GM21381 (cell line): Measurements from ENCODE around the gene RNF114.
A peak's percentile ranks its signal among the peaks of the same experiment; 100 is the strongest.

Experiments
- ATAC-seq: cut with Tn5 transposase; IDR thresholded peaks from one replicate; pipeline ENCODE4 v1.9.1; 2021; ENCODE audit warnings: mild to moderate bottlenecking, moderate library complexity; ENCODE audit not compliant: unreplicated experiment

Gene RNF114

DNA sequence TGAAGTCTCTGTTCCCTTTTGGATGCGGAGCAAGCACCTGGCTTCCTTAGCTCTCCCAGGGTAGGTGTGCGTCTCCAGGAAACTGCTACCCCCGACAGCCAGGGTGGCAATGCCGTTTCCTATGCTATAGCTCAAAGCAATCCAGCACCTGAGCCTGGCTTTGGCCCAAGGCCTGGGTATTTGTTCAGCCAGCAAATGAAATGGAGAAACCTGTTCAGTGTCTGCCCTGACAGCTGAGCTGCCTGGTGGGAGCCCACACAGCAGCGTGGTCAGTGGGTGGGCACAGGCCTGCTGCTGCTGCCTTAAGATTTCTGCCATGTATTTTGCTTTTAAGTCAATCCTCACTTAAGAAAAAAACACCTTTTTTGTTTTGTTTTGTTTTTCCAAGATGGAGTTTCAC is 34.6 kb upstream of the RNF114 start:
- ATAC-seq, result no peak

DNA sequence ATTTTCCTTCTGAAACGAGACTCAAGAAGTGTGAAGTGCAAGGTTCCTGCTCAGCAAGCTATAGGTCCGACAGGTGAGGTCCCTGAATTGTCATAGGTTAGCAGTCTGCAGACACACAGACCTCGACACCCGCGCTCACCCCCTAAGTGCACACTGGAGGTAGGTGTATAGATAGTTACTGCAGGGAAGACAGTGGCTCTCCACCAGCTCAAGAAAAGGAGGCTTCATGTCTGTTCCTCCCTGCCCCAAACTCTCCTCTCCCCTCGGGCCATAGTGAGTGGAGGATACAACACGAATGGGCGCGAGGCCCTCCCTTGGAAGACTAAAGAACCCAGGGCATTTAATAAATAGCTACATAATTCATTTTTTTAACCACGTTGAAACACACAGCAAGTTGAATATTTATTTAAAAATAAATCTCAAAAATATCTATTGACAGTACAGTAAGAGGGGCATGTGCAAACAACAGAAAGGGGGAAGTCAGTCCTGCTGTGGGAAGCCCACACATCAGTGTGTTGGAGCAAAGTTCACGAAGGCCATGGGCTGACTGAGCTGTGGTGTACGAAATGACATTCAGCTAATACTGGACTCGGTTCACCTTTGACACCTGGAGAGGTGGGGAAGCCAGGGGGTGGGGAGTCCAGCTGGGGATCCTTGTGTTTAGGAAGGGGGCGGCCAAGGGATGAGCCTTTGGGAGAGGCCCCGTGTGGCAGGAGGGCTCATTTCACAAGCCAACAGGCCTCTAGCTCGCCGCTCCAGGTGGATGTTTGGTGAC is 31.6 kb upstream of the RNF114 start:
- no peak for ATAC-seq

DNA sequence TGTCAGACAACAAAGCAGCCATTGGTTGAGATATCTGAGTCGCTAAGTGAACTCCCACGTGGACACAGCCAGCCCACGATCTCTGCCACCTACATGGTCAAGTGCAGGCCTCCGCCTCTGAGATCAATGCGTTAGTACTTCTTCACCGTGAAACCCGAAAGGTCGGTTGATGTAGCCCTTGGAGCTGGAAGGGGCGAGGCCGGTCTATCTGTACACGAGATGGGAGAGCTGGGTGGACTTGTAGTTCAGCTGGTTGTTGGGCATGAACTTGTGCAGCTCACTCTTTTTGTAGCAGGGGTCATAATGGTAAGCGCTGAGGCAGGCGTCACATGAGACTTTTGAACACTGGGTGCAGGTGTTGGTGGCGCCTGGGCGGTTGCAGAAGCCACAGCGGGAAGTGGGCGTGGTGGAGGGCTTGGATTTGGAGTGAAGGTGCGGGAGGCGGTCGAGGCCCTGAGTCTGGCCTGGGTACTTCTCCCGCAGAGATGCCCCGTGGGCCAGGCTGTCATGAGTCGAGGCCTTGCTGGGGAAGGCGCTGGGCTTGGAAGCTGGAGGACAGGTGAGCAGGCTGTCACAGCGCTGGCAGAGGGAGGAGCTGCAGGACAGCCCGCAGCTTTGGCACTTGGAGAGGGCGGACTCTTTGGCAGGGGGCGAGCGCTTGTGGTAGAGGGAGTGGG is 30.6 kb upstream of the RNF114 start:
- ATAC-seq, result no peak

DNA sequence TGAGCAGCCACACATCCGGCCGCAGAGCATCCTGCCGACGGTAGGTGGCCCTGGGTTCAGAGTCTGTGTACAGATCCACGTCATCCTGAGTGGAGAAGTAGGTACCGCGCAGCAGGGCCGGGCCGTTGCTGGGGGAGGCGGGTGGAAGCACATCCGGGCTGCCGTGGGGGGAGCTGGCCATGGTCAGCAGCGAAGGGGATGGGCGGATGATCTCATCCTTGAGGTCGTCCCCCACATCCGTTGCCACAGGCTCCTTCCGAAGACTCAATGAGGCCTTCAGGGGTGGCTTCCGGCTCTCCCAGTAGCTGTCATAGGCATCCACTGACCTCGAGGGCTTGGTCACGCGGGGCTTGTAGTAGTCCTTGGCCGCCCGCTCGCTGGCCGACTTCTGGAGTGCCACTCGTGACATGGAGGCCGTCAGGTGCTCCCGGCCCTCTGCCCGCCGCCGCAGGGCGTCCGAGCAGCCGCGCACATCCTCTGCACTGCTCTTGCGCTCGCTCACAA is 30.0 kb upstream of the RNF114 start:
- no peak for ATAC-seq

DNA sequence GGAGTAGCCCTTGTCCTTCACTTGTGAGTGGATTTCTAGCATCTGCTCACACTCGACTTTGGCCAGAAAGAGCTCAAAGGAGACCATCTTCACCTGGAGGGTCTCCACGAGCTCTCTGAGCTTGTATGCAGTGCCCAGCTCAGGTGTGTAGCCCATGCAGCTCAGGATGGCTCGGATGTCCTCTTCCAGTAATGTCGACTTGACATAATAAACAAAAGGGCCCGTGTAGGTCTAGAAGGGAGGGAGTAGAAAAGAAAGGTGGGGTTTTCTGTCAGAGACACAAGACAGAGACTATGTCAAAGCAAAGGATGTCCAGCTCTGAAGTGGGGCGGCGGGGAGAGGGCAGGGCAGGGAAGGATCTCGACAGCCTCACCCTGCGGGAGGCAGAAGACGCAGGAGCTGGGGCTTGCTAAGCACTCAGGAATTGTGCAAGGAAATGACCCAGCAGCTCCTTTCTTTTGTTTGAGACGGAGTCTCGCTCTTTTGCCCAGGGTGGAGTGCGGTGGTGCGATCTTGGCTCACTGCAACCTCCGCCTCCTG is 29.5 kb upstream of the RNF114 start:
- ATAC-seq, result no peak

DNA sequence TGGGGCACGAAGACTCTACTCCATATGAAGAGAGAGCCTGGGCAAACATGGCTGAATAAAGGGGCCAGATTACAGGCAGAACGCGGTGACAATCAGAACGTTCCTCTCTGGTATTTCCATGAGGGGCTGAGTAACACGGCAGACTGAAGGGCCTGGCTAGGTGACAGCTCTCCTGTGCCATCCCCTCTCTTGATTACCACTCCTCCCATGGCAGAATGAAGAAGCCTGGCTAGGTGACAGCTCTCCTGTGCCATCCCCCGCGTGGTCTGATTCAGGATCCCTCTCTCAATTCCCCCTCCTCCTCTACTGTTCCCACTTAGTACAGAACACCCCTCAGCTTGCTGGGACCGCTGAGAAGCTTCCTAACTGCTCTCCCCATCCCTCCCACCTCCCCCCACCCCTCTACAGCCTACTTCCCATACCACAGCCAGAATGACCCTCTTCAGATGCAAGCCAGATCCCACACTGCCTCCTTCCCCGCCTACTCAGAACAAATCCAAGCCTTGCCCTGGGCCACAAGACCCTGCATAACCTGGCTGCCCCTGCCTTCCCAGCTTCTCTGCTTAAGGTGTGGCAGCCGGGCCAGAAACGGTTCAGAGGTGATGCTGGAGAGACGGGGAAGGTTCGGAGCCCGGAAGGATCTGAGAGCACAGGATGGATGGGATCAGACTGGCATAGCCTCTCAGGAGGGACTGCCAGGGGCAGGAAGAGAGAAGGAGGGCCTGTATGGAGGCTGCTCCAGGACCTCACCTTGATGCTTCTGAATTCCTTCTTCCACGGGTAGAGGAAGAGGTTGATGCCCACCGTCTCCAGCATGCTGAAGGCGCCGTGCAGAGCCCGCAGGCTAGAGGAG is 28.6 kb upstream of the RNF114 start:
- no peak for ATAC-seq

DNA sequence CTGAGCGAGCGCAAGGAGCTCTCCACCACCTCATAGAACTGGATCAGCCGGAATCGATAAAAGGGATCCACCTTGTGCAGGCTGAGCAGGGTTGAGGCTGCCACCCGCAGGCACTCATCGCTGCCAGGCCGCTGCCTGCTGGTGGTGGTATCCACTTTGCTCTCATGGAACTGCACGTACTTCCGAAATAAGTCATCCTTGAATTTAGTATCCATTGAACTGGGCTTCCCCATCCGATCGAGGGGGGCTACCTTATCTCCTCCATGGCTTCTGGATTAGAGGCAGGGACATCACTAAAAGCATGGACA is 28.0 kb upstream of the RNF114 start:
- no peak for ATAC-seq

DNA sequence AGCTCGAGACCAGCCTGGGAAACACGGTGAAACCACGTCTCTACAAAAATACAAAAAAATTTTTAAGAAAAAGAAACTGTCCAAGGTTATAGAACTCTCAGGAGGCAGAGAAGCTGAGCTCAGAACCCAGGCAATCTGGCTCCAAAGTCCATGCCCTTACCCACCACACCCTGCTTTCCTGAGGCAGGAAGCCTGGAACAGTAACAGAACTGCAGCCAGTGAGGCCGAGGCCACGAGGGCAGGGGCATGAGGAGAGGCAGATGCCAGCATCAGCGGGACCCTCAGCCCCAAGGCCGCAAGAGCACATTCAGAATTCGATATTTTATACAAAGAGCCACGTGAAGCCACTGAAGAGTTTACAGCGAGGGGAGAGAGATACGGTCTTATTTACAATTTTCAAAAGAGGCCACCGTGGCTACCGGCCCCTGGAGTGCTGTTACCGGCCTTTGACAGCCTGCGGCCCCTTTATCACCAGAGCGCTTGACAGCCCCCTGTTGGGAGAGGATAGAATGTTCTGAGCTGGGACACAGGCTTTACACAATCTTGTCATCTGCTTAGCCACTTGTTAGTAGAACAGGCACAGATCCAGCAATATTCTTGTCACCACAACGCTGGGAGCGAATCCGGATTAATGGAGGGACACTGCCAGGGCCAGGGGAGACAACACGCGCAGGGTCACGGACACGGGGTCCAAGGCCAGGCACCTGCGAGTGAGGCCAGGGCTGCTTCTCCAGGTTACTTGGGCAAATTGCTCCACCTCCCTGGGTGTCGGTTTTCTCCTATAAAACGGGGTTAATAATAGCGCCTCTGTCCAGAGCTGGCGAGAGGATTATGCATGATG is 26.5 kb upstream of the RNF114 start:
- ATAC-seq, result no peak

DNA sequence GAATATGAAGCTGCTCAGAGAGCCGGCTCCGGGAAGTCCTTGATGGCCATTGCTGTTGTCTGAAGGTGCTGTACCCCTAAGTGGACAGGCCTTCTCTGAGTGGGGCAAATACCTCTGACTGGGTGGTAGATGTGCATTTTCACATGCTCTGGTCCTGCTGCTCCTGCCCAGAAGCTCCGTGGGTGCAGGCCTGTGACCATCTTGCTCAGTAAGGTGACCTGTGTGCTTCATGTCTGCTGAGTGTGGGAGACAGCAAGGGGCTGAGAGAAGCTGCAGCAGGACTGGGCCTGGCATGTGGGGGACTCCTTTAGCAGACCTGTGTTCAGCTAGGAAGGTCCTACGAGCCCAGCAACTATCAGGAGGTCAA is 25.9 kb upstream of the RNF114 start:
- ATAC-seq, result no peak

DNA sequence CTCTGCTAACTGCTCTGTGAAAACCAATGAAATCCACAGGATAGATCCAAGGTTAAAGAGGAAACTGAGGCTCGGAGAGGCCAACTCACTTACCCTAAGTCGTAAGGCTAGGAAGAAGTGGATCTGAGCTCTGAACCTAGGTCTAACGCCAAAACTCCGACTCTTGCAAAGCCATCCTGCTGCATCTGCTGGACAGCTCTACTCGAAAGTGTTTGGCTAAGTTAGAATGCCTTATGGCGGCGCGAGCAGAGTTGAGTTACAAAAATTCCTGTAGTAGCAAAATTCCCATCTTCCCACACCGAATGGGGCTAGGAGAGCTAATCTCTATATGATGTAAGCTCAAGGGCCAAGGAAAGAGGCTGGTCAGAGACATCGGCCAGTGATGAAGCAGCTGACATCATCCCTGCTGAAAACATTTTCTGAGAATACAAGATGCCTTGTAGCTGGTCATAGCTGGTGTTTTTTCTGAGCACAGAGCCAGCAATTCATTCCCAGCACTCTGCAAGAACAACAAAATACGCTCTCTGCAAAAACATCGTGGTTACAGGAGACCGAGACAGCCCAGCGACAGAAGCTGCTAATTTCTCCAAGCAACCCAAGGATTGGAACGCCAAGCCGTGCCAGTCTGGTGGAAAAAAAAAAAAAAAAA is 22.7 kb upstream of the RNF114 start:
- ATAC-seq, result no peak

DNA sequence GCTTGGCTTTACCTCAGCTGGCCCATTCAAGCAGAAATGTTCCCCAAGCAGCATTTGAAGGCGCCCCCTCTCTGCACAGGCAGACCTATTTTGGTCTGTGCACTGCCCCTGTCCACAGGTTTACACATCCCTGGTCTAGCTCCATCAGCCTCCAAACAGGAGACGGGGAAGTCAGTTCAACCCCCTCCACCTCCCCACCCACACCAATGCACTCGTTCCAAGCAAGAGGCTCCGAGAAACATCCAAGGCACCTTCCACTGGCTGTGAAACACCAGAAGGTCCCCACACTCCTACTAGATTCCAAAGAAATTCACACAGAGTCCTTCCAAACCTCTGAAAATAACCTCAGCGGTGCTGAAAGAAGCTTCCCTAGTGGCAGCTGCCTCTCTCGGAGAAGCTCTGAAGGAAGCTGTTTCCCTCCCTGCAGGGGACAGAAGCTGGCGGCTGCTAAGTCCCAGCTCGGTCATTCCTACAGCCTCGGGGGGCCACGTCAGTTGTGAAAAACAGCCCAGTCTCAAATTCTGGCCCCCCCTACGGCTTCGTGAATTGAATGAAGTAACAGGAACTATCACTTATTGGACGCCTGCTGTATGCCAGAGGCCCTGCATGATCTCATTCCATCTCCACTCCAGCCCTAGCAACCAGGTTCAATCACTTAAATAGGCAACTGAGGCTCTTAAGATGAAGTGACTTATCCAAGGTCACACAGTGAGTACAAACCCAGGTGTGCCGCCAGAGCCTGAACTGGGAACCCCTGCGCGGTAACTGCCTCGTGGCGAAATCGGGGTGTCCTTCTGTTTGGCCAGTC is 21.7 kb upstream of the RNF114 start:
- ATAC-seq, result no peak

DNA sequence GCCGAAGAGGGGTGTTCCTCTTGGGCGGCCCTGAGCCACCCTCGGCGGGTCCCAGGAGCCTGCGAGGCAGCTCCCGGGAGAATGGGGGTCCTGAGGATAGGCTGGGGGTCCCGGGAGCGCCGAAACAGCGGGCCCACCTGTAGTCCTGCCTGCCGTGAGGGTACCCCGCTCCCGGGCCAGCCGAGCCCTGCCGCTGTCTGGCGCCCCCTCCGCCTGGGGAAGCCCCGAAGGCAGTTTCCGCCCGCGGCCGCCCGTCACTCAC is 21.1 kb upstream of the RNF114 start:
- peak; percentile 38 for ATAC-seq

DNA sequence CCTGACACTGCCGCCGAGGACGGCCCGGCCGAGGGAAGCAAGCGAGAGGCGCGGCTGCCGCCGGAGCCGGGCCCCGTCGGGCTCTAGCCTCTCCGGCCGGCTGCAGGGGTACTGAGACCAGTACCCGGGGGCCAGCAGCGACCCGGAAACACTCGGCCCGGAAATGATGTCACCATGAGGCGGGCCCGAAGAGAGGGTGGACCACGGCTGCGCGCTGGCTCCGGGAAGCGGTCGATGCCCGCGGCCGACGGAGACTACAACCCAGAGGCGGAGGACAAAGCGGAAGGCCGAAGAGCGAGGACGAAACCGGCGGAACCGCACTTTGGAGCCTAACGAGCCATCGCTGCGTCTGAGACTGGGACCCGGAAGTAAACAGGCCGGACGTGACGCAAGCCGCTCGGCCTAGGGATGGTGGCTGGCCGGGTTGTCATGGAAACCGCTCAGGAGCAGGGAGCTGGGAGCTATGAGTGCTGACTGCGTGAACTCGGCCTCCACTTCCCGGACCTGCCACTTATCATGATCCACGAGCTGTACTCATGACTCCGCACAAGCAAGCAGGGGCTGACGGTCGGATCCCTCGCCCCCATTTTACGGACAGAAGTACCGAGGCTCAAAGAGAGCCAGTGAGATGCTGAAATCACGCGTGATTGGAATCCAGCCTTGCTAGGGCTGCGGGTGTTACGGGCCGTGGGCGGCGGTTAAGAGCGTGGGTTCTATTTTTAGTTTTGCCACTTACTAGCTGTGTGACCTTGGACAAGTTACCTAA is 20.6 kb upstream of the RNF114 start, which contains the start of gene SPATA2:
Gene SPATA2, minus strand, starts transcription at position 150 of the 766 bp plus-strand sequence. CDS start 7,039 bp downstream, outside the sequence.
- peak; percentile 86 for ATAC-seq

DNA sequence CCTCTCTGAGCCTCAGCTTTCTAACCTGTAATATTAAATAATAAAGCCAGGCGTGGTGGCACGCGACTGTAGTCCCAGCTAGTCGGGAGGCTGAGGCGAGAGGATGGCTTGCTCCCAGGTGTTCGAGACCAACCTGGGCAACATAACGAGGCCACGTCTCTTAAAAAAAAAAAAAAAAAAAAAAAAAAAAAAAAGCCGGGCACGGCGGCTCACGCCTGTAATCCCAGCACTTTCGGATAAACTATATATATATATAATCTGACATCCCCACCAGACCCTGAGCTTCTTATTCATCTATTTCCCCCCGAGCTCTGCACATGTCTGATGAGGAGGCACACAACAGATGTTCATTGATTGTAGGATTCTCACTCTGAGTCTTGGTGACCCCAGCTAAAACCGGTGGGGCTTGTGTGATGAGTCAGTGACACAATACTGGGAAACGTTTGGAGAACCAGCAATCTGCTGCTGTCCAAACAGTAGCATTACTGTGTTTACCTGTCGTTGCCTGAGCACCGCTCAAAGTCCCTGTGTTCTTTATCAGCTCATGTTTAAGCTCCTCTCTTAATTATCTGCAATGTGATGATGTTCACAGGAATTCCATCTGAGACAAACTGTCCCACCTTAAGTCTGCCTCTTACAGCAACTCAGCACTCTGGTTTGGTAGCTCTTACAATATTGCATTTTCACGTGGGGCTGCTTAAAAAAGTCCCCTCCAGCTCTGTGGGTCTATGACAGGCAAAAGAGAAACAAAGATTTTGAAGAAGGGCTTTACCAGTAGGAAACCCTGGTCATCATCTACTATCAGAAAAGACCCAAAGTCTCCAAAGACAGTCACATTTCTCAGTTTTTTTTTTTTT is 19.8 kb upstream of the RNF114 start:
- no peak for ATAC-seq

DNA sequence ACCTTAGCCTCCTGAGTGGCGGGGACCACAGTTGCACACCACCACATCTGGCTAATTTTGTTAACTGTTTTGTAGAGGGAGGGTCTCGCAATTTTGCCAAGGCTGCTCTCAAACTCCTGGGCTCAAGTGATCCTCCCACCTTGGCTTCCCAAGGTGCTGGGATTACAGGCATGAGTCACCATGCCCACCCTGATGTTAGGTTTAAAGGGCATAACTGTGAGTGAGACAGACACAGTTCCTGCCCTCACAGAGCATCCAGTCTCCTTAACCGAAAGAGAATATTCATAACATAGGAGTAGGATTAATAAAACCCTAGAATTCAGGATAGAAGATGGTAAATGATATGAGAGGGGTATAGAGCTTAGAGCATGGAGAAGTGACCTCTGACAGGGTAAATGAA is 17.8 kb upstream of the RNF114 start:
- ATAC-seq, result no peak

DNA sequence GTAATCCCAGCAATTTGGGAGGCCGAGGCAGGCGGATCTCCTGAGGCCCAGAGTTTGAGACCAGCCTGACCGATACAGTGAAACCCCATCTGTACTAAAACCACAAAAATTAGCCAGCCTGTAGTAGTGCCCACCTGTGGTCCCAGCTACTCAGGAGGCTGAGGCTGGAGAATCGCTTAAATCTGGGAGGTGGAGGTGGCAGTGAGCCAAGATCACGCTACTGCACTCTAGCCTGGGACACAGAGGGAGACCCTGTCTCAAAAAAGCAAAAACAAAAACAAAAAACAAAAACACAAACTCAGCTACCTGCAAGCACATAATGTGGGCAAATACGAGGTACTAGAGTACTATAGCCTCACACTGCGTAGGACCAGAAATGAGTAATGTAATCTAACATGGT is 17.2 kb upstream of the RNF114 start:
- no peak for ATAC-seq

DNA sequence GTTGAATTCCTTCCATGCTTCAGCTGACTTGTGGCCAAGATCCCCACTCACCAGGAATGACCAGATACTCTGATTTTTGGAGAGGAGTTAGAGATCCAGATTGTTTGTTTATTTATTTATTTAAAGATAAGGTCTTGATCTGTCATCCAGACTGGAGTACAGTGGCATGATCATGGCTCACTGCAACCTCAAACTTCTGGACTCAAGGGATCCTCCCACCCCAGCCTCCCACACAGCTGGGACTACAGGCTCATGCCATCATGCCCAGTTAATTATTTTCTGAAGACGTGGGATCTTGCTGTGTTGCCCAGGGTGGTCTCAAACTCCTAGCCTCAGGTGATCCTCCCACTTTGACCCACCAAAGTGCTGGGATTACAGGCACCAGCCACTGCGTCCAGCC is 16.7 kb upstream of the RNF114 start:
- no peak for ATAC-seq

DNA sequence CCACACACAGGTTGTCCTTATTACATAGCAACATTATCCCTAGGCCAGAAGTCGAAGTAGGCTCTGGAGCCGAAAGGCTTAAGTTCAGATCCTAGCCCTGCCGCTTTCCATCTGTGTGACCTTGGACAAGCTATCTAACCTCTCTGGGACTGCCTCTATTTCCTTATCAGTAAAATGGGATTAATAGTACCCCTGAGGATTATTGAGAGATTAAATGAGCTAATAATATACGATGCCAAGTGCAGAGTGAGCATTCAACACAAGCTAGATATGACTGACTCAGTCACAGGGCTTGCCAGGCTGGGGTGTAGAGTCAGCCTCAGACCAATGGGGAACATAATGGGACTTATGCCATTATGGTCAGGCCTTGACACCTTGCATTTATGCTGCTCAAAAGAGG is 11.9 kb upstream of the RNF114 start:
- no peak for ATAC-seq
